H1 (cell line): ENCODE data around the gene CPXM1. TPM values are rescaled to one million over a fixed set of nuclear protein-coding genes. Genes with fewer than 3 reads are reported as not detected.

Source experiments
- CTCF ChIA-PET: fragments of 300-600 bp; sonication (Branson Sonifier 250); formaldehyde crosslinking; loops from one replicate; lab custom pipeline; 2021; ENCODE audit not compliant: partially characterized antibody; lab: Charles Lee
- POLR2A ChIA-PET: fragments of 300-600 bp; sonication (Branson Sonifier 250); formaldehyde crosslinking; loops from one replicate; lab custom pipeline; 2021; ENCODE audit warnings: inconsistent platforms; ENCODE audit not compliant: partially characterized antibody; lab: Charles Lee
- DNase-seq, 2 experiments: peaks; one replicate each; pipeline versions ENCODE4 v3.0.0 to v3.0.0-alpha.2; 2010 to 2022; ENCODE audit warnings: low spot score in 2 of 2, low read depth in 1 of 2, mixed read lengths in 1 of 2
- FAIRE-seq: peaks from 2 replicates; lab custom pipeline; 2011; peaks lifted over from hg19 to GRCh38; lab: Jason Lieb, UNC
- H2AFZ ChIP-seq: 2 replicates; pipeline ENCODE4 v1.8.1; 2012; ENCODE audit warnings: low read length, inconsistent platforms
- H2AK5ac ChIP-seq: 2 replicates; pipeline ENCODE4 v1.6.1; 2013; ENCODE audit warnings: low read depth, low read length
- H2BK120ac ChIP-seq: replicated peaks from 2 replicates; pipeline ENCODE3; 2013; ENCODE audit warnings: low read depth, low read length, inconsistent platforms
- H2BK12ac ChIP-seq: 2 replicates; pipeline ENCODE4 v1.6.1; 2013; ENCODE audit warnings: low read depth, low read length
- H2BK15ac ChIP-seq: 2 replicates; pipeline ENCODE4 v1.6.1; 2013; ENCODE audit warnings: low read length
- H2BK20ac ChIP-seq: 2 replicates; pipeline ENCODE4 v1.6.1; 2013; ENCODE audit warnings: low read length
- H2BK5ac ChIP-seq: 2 replicates; pipeline ENCODE4 v1.6.1; 2013; ENCODE audit warnings: low read depth, low read length
- H3K14ac ChIP-seq: 2 replicates; pipeline ENCODE4 v1.6.1; 2013; ENCODE audit warnings: inconsistent platforms; ENCODE audit not compliant: insufficient read length
- H3K18ac ChIP-seq: 2 replicates; pipeline ENCODE4 v1.6.1; 2013; ENCODE audit warnings: low read length; ENCODE audit errors: extremely low read depth
- H3K23ac ChIP-seq: 2 replicates; pipeline ENCODE4 v1.6.1; 2013; ENCODE audit warnings: inconsistent platforms; ENCODE audit not compliant: insufficient read length
- H3K23me2 ChIP-seq: 2 replicates; pipeline ENCODE4 v1.6.1; 2013; ENCODE audit warnings: low read depth, low read length
- H3K27ac ChIP-seq: 2 replicates; pipeline ENCODE4 v1.6.1; 2011; ENCODE audit warnings: low read depth, low read length, inconsistent platforms
- H3K27me3 ChIP-seq, 4 experiments: replicated peaks in 1 of 4; 1 replicate in 1 of 4; 2 replicates in 3 of 4; pipeline versions ENCODE4 v1.6.1 to v1.8.1; 2011 to 2013; ENCODE audit warnings: low read length in 3 of 4, mild to moderate bottlenecking in 3 of 4, inconsistent platforms in 2 of 4, mixed read lengths in 2 of 4, moderate library complexity in 1 of 4; ENCODE audit not compliant: control insufficient read depth in 3 of 4, insufficient read depth in 3 of 4; ENCODE audit errors: extremely low read depth in 1 of 4
- H3K36me3 ChIP-seq, 4 experiments: 2 replicates each; pipeline versions ENCODE4 v1.6.1 to v1.8.1; 2011 to 2013; ENCODE audit warnings: mild to moderate bottlenecking in 4 of 4, low read length in 3 of 4, moderate library complexity in 2 of 4, control low read depth in 1 of 4, inconsistent platforms in 1 of 4; ENCODE audit not compliant: insufficient read depth in 4 of 4, control insufficient read depth in 2 of 4
- H3K4ac ChIP-seq: replicated peaks from 2 replicates; pipeline ENCODE3; 2013; ENCODE audit warnings: low read length, low read depth, mixed read lengths, inconsistent platforms; ENCODE audit not compliant: insufficient read length
- H3K4me1 ChIP-seq, 4 experiments: replicated peaks in 1 of 4; 1 replicate in 1 of 4; 2 replicates in 3 of 4; pipeline versions ENCODE4 v1.6.1 to v1.8.1; 2011 to 2013; ENCODE audit warnings: low read length in 3 of 4, inconsistent platforms in 2 of 4, mixed read lengths in 1 of 4; ENCODE audit not compliant: insufficient read depth in 4 of 4, control insufficient read depth in 3 of 4
- H3K4me2 ChIP-seq, 2 experiments: 2 replicates each; pipeline versions ENCODE4 v1.6.1 to v1.8.1; 2011 to 2013; ENCODE audit warnings: low read depth in 2 of 2, low read length in 2 of 2, control low read depth in 1 of 2, inconsistent platforms in 1 of 2, mild to moderate bottlenecking in 1 of 2; ENCODE audit not compliant: insufficient read depth in 1 of 2
- H3K4me3 ChIP-seq, 4 experiments: fragments of 200-600, 300-600 bp in 1 of 4; sonication (generic), shearing (Covaris generic), sonication (Bioruptor Twin) in 1 of 4; 2 replicates each; pipeline versions ENCODE4 v1.5.1 to v1.8.1; 2011 to 2016; ENCODE audit warnings: low read length in 4 of 4, low read depth in 3 of 4, control low read depth in 2 of 4, inconsistent platforms in 2 of 4, mild to moderate bottlenecking in 2 of 4, mixed read lengths in 1 of 4, moderate library complexity in 1 of 4; ENCODE audit not compliant: insufficient read depth in 2 of 4; ENCODE audit errors: extremely low read depth in 1 of 4
- H3K56ac ChIP-seq: replicated peaks from 2 replicates; pipeline ENCODE3; 2013; ENCODE audit warnings: low read depth, mild to moderate bottlenecking, mixed read lengths, low read length, inconsistent platforms; ENCODE audit not compliant: insufficient read length
- H3K79me1 ChIP-seq: 2 replicates; pipeline ENCODE4 v1.6.1; 2013; ENCODE audit warnings: low read depth, low read length, control low read depth
- H3K79me2 ChIP-seq, 2 experiments: 2 replicates each; pipeline versions ENCODE4 v1.6.1 to v1.8.1; 2012 to 2013; ENCODE audit warnings: low read length in 2 of 2, mild to moderate bottlenecking in 2 of 2, inconsistent platforms in 1 of 2; ENCODE audit not compliant: insufficient read depth in 2 of 2, control insufficient read depth in 1 of 2
- H3K9ac ChIP-seq, 4 experiments: replicated peaks in 1 of 4; 1 replicate in 1 of 4; 2 replicates in 3 of 4; pipeline versions ENCODE4 v1.6.1 to v1.8.1; 2011 to 2013; ENCODE audit warnings: low read depth in 3 of 4, low read length in 3 of 4, control low read depth in 2 of 4, mild to moderate bottlenecking in 2 of 4, moderate library complexity in 2 of 4, inconsistent platforms in 1 of 4; ENCODE audit errors: extremely low read depth in 1 of 4
- H3K9me3 ChIP-seq, 2 experiments: 2 replicates each; pipeline versions ENCODE4 v1.6.1 to v1.8.1; 2012 to 2013; ENCODE audit warnings: mild to moderate bottlenecking in 2 of 2, moderate library complexity in 2 of 2, control low read depth in 1 of 2, inconsistent platforms in 1 of 2, low read depth in 1 of 2, low read length in 1 of 2, mixed read lengths in 1 of 2; ENCODE audit not compliant: insufficient read depth in 2 of 2
- H4K20me1 ChIP-seq, 2 experiments: replicated peaks in 1 of 2; 2 replicates each; pipeline versions ENCODE3 to v1.8.1; 2011 to 2013; ENCODE audit warnings: inconsistent platforms in 2 of 2, low read length in 2 of 2, mild to moderate bottlenecking in 1 of 2; ENCODE audit not compliant: insufficient read depth in 2 of 2, control insufficient read depth in 1 of 2
- H4K5ac ChIP-seq: 2 replicates; pipeline ENCODE4 v1.6.1; 2013; ENCODE audit warnings: low read length, low read depth, mixed read lengths, inconsistent platforms; ENCODE audit not compliant: insufficient read length
- H4K8ac ChIP-seq: 2 replicates; pipeline ENCODE4 v1.8.0; 2013; ENCODE audit warnings: mild to moderate bottlenecking, moderate library complexity, low read length, inconsistent platforms; ENCODE audit not compliant: insufficient read depth; ENCODE audit errors: extremely low read depth
- H4K91ac ChIP-seq: replicated peaks from 2 replicates; pipeline ENCODE3; 2013; ENCODE audit warnings: low read length, mixed read lengths, inconsistent platforms; ENCODE audit not compliant: insufficient read length
- ASH2L ChIP-seq: fragments of 200-600, 300-600 bp; sonication (generic); IDR thresholded peaks from one replicate; pipeline ENCODE4 v1.7.1; 2017; ENCODE audit warnings: low read length
- CBX8 ChIP-seq: fragments of 300-800, 300-1000 bp; sonication (generic); IDR thresholded peaks from 2 replicates; pipeline ENCODE4 v1.7.1; 2016; ENCODE audit warnings: low read depth, low read length, borderline replicate concordance
- EGR1 ChIP-seq: IDR thresholded peaks from 2 replicates; pipeline ENCODE4 v1.6.1; 2011; ENCODE audit warnings: low read depth, low read length, borderline replicate concordance
- EZH2 ChIP-seq: fragments of 200-600 bp; sonication (generic); IDR thresholded peaks from 2 replicates; pipeline ENCODE4 v1.7.1; 2012; ENCODE audit warnings: low read depth, mild to moderate bottlenecking, moderate library complexity, low read length, inconsistent platforms; ENCODE audit not compliant: severe bottlenecking
- KDM4A ChIP-seq: IDR thresholded peaks from one replicate; pipeline ENCODE4 v1.7.1; 2012; ENCODE audit warnings: low read depth, mild to moderate bottlenecking, moderate library complexity, low read length, inconsistent platforms; ENCODE audit not compliant: severe bottlenecking
- RFX5 ChIP-seq: IDR thresholded peaks from 2 replicates; pipeline ENCODE4 v1.6.1; 2011; ENCODE audit warnings: low read depth, low read length, improper control_type of control experiment, borderline replicate concordance
- RNF2 ChIP-seq: fragments of 200-900, 300-1000 bp; sonication (generic); IDR thresholded peaks from 2 replicates; pipeline ENCODE4 v1.7.1; 2016; ENCODE audit warnings: borderline replicate concordance, low read depth, mild to moderate bottlenecking, antibody characterized with exemption, low read length; ENCODE audit not compliant: poor library complexity, severe bottlenecking; ENCODE audit errors: missing control alignments
- SIRT6 ChIP-seq: IDR thresholded peaks from one replicate; pipeline ENCODE4 v1.7.1; 2012; ENCODE audit warnings: low read length, inconsistent platforms
- SP4 ChIP-seq: IDR thresholded peaks from 2 replicates; pipeline ENCODE4 v1.6.1; 2012; ENCODE audit warnings: low read length, inconsistent platforms
- TEAD4 ChIP-seq: IDR thresholded peaks from 2 replicates; pipeline ENCODE4 v1.6.1; 2012; ENCODE audit warnings: low read depth, low read length, inconsistent platforms, mixed read lengths
- USF2 ChIP-seq: IDR thresholded peaks from 2 replicates; pipeline ENCODE4 v1.6.1; 2011; ENCODE audit warnings: low read length, improper control_type of control experiment
- WGBS, 2 experiments: shearing (Covaris generic) in 1 of 2; methylation state at CpG; one replicate each; pipeline versions ENCODE4 v1.1.6 to v1.1.7; 2013 to 2015; ENCODE audit warnings: low lambda C conversion rate in 2 of 2, mixed read lengths in 2 of 2, inconsistent platforms in 1 of 2, low coverage in 1 of 2, missing lambda C conversion rate in 1 of 2; ENCODE audit not compliant: insufficient replicate concordance in 2 of 2, insufficient coverage in 1 of 2, insufficient read length in 1 of 2; ENCODE audit errors: extremely low coverage in 1 of 2, missing lambda C conversion rate in 1 of 2; 5-methylcytosine and 5-hydroxymethylcytosine counted together
- polyA plus RNA-seq, 7 experiments: library from polyadenylated mRNA; depleted of rRNA in 3 of 7; stranded (reverse) in 5 of 7; unstranded in 2 of 7; fragments of >200 nt in 5 of 7; fragments of 200-250 nt in 2 of 7; gene quantifications; 1 replicate in 5 of 7; 2 replicates in 1 of 7; 4 replicates in 1 of 7; pipeline versions ENCODE4 v1.2.1 to v1.2.3, GENCODE V29; 2011 to 2013; ENCODE audit warnings: missing spikeins in 2 of 7, mixed read lengths in 2 of 7
- total RNA-seq: library from RNA; stranded (reverse); fragmentation: NEBNext Ultra II Directional; extraction: Animal tissue kit (Norgen Biotek cat#: 25700); gene quantifications from 2 replicates; pipeline ENCODE4 v1.2.1, GENCODE V29; 2021

Gene CPXM1
- total and polyA plus RNA-seq, 2 of the 8 experiments (the other 6 are each of a cell fraction or from before 2014, with no cell fraction given), result 31.3 to 81.9 TPM

- Histone ChIP-seq H3K27ac (no peak overlapping the region), H2AFZ (no peak overlapping the region), H3K56ac (no peak overlapping the region), H3K14ac (no peak overlapping the region), H3K18ac (no peak overlapping the region), H4K5ac (no peak overlapping the region), H4K8ac (no peak overlapping the region), H3K4ac (no peak overlapping the region), H3K23ac (no peak overlapping the region), H4K20me1 (peaks cover 0 to 12% of the 10 kb centered on the region in 2 experiments), H2BK120ac (no peak overlapping the region), H3K27me3 (peaks cover 2 to 16% (median 16%) of the 10 kb centered on the region in 4 experiments), H3K23me2 (peaks cover 13% of the 10 kb centered on the region), H2BK12ac (no peak overlapping the region), H3K4me3 (no peak overlapping the region), H3K4me1 (peaks cover 0 to 21% (median 6%) of the 10 kb centered on the region in 4 experiments; a peak in 6 of 7 replicates), H3K79me1 (no peaks in the 10 kb centered on the region; the same call in 1 of the 2 replicates), H3K9me3 (no peaks in the 10 kb centered on the region), H2BK15ac (no peak overlapping the region), H4K91ac (no peak overlapping the region), H2BK20ac (no peak overlapping the region), H3K36me3 (peaks cover 11 to 35% (median 20%) of the 10 kb centered on the region in 4 experiments; a peak in 6 of 8 replicates), H3K9ac (no peak overlapping the region), H3K4me2 (no peak overlapping the region), H3K79me2 (no peaks in the 10 kb centered on the region), H2BK5ac (no peak overlapping the region), H2AK5ac (no peak overlapping the region)
- ChIA-PET CTCF (interaction anchor here (0.6 to 2.1 kb wide), 4 partner anchors 17 to 41 kb away, joined by 3 to 4 read pairs (median 4); no protein-coding TSS in a partner anchor), POLR2A (no interaction called here)
- 87% methylated on average over 15 of the region's 16 CpGs; no CpG with 5 or more reads in 1 of the 2 experiments for WGBS, 2 experiments
- no peak for FAIRE-seq
- DNase-seq, result no peak
- TF ChIP-seq SP4, result no peak
- TF ChIP-seq RNF2, result no peak
- TF ChIP-seq TEAD4, result no peak
- TF ChIP-seq KDM4A, result no peak
- no peak for TF ChIP-seq RFX5
- no peak for TF ChIP-seq EZH2
- TF ChIP-seq USF2, result no peak
- no peak for TF ChIP-seq SIRT6
- no peak for TF ChIP-seq CBX8
- no peak for TF ChIP-seq ASH2L
- no peak for TF ChIP-seq EGR1
These were observed 3.1 kb downstream of the CPXM1 start for GRCh38 chr20:2797136-2797983.
